Skeletal muscle tissue (tissue), 4 donors: ENCODE data around the gene SERPINB1. TPM values are rescaled to one million over a fixed set of nuclear protein-coding genes. Genes with fewer than 3 reads are reported as not detected.
A peak's percentile ranks its signal among the peaks of the same experiment; 100 is the strongest.

Experiments
- H3K27ac ChIP-seq: one replicate; pipeline ENCODE4 v1.7.0; 2013; ENCODE audit warnings: mild to moderate bottlenecking, low read depth, low read length, inconsistent platforms
- H3K27me3 ChIP-seq, 3 donors: one replicate each; pipeline ENCODE4 v1.7.0; 2013; ENCODE audit warnings: low read length in 3 of 3; ENCODE audit not compliant: control insufficient read depth in 3 of 3, insufficient read depth in 3 of 3
- H3K36me3 ChIP-seq, 3 donors: one replicate each; pipeline ENCODE4 v1.7.0; 2013; ENCODE audit warnings: low read length in 3 of 3; ENCODE audit not compliant: control insufficient read depth in 3 of 3, insufficient read depth in 3 of 3
- H3K4me1 ChIP-seq, 3 donors: one replicate each; pipeline ENCODE4 v1.7.0; 2013; ENCODE audit warnings: low read length in 3 of 3, mild to moderate bottlenecking in 3 of 3; ENCODE audit not compliant: control insufficient read depth in 3 of 3, insufficient read depth in 3 of 3
- H3K4me3 ChIP-seq, 3 donors: one replicate each; pipeline ENCODE4 v1.7.0; 2013; ENCODE audit warnings: low read length in 3 of 3
- H3K9ac ChIP-seq, 3 donors: one replicate each; pipeline ENCODE4 v1.7.0; 2013; ENCODE audit warnings: low read length in 3 of 3, mild to moderate bottlenecking in 3 of 3, moderate library complexity in 2 of 3, low read depth in 1 of 3
- H3K9me3 ChIP-seq, 3 donors: one replicate each; pipeline ENCODE4 v1.7.0; 2013; ENCODE audit warnings: low read length in 3 of 3; ENCODE audit not compliant: control insufficient read depth in 3 of 3
- total RNA-seq: library from RNA; depleted of rRNA; stranded (reverse); fragments of >200 nt; gene quantifications from one replicate; pipeline ENCODE4 v1.2.3, GENCODE V29; 2014
- donor health status: Osteomylitis.

SERPINB1 gene
- total RNA-seq, 1 donor from 2014 or later = 11.5 TPM

DNA sequence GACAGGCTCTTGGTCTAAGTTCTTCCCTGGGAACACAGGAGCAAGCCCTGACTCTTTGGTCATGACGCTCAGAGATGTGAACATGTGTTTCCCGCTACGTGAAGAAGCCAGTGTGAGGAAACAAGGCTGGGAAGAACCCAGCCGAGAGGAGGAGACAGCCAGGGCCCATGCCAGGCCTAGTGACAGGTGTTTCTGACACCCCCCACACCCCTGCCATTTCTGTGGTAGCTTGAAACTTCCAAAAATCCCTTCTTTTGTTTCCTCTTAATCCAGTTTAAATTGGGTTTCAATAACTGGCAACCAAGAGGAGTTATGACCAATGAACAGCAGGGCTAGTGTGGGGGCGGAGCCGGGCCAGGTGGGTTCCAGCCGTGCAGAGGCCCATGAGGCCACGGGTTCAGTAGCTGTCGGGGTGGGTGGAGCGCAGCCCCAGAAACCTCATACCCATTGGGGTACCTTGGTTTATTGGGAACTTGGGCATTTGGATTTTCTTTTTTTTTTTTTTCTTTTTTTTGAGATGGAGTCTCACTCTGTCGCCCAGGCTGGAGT lies 43.0 kb downstream of the SERPINB1 start:
- no peaks in the 10 kb centered on the region for H3K27me3 ChIP-seq
- H3K4me1 ChIP-seq = peaks cover 4 to 17% (median 10%) of the 10 kb centered on the region in 3 donors
- H3K36me3 ChIP-seq = peaks cover 0 to 2% (median 0%) of the 10 kb centered on the region in 3 donors
- no peak overlapping the region for H3K4me3 ChIP-seq
- H3K9me3 ChIP-seq = no peaks in the 10 kb centered on the region
- no peak overlapping the region for H3K27ac ChIP-seq
- no peak overlapping the region for H3K9ac ChIP-seq

DNA sequence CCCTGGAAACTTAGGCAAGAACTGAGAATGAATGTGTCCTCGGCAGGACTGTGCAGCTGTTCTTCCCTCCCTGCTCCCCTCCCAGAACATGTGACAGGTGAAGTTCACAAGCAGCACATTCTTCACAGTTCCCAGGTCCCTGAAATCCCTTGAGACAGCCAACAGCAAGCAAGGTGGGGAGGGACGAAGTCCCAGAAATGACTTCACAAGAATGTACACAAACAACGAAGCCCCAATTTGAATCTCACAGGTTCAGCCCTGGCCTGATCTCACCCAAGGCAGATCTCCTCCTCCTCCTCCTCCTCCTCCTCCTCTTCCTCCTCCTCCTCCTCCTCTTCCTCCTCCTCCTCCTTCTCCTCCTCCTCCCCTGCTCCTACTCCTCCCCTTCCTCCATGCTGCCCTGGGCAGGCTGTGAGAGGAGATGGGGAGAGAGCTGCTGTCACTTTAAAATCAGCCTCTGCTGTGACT lies 44.1 kb downstream of the SERPINB1 start:
- Histone ChIP-seq H3K9me3 (no peaks in the 10 kb centered on the region), H3K9ac (peak overlapping the region in 1 of 3 donors; percentile 25), H3K4me1 (peaks cover 4 to 26% (median 10%) of the 10 kb centered on the region in 3 donors), H3K4me3 (no peak overlapping the region), H3K27me3 (no peaks in the 10 kb centered on the region), H3K27ac (no peak overlapping the region), H3K36me3 (peaks cover 0 to 2% (median 0%) of the 10 kb centered on the region in 3 donors)

DNA sequence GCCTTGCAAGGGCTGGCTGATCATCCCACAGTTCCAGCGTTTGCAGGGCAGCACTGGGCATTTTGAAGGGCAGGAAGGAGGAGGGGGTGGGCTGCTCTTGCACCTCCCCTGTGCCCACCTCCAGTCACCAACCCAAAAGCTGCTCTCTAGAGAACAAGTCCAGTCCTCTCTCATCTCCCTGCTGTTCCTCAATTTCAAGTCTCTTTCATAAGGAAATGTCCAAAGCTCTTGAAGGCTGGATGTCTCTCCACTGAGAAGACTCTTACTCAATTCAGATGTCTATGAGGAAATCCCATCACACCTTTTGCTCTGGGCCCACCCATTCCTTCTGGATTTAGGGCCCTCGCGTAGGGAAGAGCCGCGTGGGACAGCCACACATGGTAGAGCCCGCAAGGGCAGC lies 44.8 kb downstream of the SERPINB1 start:
- H3K9me3 ChIP-seq = no peaks in the 10 kb centered on the region

DNA sequence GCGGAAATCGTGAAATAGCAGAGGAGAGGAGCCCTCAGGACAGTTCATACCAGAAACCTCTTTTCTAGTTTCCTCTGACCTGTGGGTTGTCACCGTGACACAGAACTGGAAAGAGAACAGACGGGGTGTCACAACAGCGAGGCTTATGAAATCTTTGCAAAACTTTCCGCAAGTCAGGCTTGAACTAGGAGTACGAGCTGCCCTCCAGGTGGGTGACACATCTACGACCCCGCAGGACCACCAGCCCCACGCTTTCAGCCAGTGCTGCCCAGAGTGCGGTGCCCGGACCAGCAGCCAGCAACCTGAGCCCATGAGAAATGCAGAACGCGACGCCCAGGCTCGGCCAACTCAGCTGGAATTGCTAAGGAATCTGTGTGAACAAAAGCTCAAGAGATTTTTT lies 45.7 kb downstream of the SERPINB1 start:
- Histone ChIP-seq H3K9ac (no peak overlapping the region), H3K9me3 (no peaks in the 10 kb centered on the region), H3K27ac (no peak overlapping the region), H3K4me1 (peaks cover 4 to 32% (median 14%) of the 10 kb centered on the region in 3 donors), H3K36me3 (peaks cover 0 to 2% (median 0%) of the 10 kb centered on the region in 3 donors), H3K4me3 (no peak overlapping the region), H3K27me3 (no peaks in the 10 kb centered on the region)

More for the DNA sequence above, 44.8 kb downstream of the SERPINB1 start:
- Histone ChIP-seq H3K4me3 (no peak overlapping the region), H3K9ac (no peak overlapping the region), H3K36me3 (peaks cover 0 to 2% (median 0%) of the 10 kb centered on the region in 3 donors), H3K4me1 (peaks cover 4 to 28% (median 10%) of the 10 kb centered on the region in 3 donors), H3K27me3 (no peaks in the 10 kb centered on the region), H3K27ac (no peak overlapping the region)

DNA sequence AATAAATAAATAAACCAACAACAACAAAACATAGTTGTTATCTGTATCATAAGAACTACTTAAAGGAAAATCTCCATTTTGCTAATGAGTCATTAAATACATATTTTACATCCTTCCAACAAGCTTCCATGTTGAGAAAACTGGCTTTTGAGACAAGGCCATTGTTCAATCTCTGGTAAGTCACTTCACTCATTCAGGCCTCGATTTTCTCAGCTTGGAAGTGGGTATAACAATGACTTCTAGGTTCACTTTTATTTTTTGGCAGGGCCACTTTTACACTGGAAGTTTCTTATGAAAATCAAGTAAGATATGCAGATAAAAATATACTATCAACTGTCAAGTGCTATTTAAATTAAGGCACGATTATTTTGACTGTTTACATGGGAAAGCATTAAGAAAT lies 46.5 kb downstream of the SERPINB1 start:
- Histone ChIP-seq H3K36me3 (peaks cover 0 to 2% (median 0%) of the 10 kb centered on the region in 3 donors), H3K27me3 (no peaks in the 10 kb centered on the region), H3K9me3 (no peaks in the 10 kb centered on the region), H3K9ac (no peak overlapping the region), H3K4me3 (no peak overlapping the region), H3K4me1 (peaks cover 11 to 36% (median 22%) of the 10 kb centered on the region in 3 donors), H3K27ac (no peak overlapping the region)

DNA sequence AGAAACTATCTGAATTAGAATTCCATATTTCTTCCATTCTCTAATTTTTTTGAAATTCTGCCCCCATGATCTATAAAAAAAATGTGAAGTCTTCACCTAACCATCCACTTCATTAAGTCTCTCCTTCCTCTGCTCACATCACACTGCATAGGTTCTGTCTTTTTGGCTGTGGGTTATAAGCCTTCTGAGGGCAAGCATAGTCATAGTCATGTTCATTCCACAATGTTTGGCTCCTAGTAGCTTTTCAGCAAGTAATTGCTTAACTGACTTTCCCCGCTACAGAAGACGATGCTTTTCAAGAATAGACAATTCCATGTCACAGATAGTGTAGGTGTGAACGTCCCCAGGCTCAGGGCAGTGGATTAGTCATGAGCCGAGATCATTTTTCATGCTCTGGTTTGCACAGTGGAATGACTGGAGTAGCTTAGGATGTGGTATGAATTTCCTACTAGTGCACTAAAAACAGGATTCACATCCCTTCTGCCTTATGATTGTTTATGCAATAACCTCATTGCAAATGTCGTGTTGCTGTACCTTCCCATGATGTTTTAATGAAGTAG lies 47.4 kb downstream of the SERPINB1 start:
- Histone ChIP-seq H3K27ac (no peak overlapping the region), H3K4me1 (peaks cover 11 to 28% (median 26%) of the 10 kb centered on the region in 3 donors), H3K36me3 (peaks cover 0 to 2% (median 0%) of the 10 kb centered on the region in 3 donors), H3K27me3 (no peaks in the 10 kb centered on the region), H3K9ac (no peak overlapping the region), H3K4me3 (no peak overlapping the region), H3K9me3 (no peaks in the 10 kb centered on the region)

DNA sequence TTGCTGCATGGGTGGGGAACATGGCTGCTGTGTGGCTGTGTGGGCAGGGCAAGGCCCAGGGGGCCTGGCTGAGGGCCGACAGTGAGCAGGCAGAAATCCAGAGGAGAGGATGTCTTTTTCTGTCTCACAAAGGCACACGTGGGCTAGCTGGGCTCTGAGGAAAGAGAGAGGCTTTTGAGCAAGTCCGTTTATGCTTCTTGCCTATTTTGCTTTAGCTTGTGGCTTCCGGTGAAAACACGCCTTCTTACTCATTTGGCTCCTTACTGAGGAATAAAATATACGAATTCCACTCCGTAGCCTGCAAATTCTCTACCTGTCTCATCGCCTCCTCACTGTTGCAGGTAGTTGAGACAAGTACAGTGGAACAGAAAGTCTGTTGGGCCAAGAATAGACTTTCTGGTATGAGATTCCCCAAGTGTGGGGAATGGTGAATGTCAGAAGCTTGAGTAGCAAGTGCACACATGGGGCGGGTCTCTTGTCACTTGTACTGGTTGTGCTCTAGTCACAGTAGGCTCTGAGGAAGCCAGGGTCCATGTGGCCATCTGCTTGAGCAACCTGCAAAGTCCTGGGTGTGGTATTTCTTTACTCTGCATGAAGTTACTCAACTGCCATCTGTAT lies 48.0 kb downstream of the SERPINB1 start:
- H3K9me3 ChIP-seq = no peaks in the 10 kb centered on the region
- no peak overlapping the region for H3K27ac ChIP-seq
- H3K36me3 ChIP-seq = peaks cover 0 to 2% (median 0%) of the 10 kb centered on the region in 3 donors
- H3K4me1 ChIP-seq = peaks cover 11 to 28% (median 26%) of the 10 kb centered on the region in 3 donors
- H3K4me3 ChIP-seq = no peak overlapping the region
- H3K9ac ChIP-seq = peak overlapping the region in 1 of 3 donors; percentile 20
- no peaks in the 10 kb centered on the region for H3K27me3 ChIP-seq

DNA sequence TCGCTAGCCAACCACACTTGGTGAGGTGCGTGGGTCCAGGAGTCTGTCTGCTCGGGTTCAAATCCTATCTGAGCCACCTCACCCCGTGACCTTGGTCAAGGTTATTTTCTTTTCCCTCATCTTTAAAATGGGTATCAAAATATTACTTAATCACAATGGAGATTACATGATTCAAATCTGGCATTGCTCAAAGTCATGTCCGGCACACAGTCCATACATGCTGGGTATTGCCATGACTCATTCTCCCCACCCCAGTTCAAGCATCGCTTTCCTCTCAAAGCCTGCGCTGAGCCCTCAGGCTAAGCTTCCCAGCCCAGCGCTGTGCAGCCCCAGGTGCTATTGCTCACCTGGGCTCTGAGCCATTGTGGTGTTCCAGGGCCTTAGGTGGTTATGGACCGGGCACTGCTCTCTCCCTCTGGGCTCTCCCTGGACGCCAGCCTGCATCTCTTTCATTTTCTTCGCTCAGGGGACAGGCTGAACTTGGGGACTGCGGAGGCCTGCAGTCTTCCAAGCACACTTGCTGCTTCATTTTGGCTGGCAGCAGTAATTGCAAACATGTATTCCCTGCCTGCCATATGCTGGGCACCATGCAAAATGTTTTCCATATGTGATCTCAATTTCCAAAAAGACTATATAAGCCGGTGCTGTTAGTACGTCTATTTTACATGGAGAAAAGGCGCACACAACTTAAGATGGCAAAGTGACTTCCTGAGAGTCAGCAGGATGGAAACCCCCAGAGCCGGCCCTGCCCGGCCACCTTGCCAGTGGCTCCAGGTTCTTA lies 49.1 kb downstream of the SERPINB1 start:
- peaks cover 10 to 28% (median 26%) of the 10 kb centered on the region in 3 donors for H3K4me1 ChIP-seq
- H3K36me3 ChIP-seq = peaks cover 0 to 6% (median 2%) of the 10 kb centered on the region in 3 donors
- H3K9me3 ChIP-seq = no peaks in the 10 kb centered on the region
- H3K27ac ChIP-seq = no peak overlapping the region
- no peak overlapping the region for H3K9ac ChIP-seq
- H3K4me3 ChIP-seq = no peak overlapping the region
- no peaks in the 10 kb centered on the region for H3K27me3 ChIP-seq

DNA sequence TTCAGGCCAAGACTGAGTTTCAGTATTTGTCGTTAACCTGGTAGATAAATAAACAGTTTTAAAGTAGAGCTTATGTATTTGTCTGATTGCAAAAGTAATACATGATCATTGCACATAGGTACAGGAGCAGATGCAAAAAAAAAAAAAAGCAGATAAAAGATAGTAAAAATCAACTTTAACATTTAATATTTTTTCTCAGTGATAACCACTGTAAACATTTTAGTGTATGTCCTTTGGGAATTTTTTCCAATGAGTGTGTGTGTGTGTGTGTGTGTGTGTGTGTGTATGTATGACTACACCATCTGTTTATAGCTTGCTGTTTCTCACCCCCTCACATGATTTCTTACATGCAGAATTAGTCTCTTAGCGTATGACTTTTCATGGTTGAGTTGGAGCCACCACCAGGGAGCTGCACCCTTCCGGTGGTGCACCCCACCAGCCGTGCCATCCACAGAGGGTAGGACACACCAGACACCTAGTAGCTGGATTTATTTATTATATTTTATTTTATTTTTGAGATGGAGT lies 50.2 kb downstream of the SERPINB1 start:
- H3K4me3 ChIP-seq = no peak overlapping the region
- no peaks in the 10 kb centered on the region for H3K27me3 ChIP-seq
- peaks cover 0 to 7% (median 5%) of the 10 kb centered on the region in 3 donors for H3K36me3 ChIP-seq
- peak overlapping the region in 1 of 3 donors; percentile 54 for H3K9ac ChIP-seq
- H3K9me3 ChIP-seq = no peaks in the 10 kb centered on the region
- H3K4me1 ChIP-seq = peaks cover 7 to 28% (median 21%) of the 10 kb centered on the region in 3 donors
- peak overlapping the region; percentile 90 for H3K27ac ChIP-seq
